ENCODE results near the gene CD209.

DNA sequence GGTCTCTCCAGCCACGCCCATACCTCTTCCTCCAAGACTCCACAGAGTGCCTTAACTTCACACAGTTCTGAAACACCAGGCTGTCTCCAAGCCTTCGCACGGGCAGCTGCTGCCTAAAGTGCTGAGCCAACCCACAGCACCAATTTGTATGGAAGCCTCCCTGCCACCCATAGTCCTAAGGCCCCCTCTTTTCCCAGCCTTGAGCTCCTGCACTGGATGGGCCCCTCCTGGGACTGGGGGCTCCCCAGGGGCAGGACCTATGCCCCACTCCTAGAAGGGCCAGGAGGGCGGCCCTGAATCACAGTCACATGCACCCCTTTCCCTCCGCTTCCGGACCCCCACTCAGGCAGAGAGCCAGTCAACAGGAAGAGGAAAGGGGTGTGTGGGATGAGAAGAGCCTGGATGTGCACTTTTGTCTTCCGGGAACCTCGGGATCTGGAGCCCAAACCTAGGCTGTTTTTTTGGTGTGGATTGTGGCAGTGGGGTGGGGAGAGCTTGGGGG lies 40.3 kb downstream of the CD209 start:
- TF ChIP-seq CTCF (IDR thresholded peaks at IDR 0.05) (no peak), POLR2A (IDR thresholded peaks at IDR 0.05) (no peak)
